Fibroblast of the conjunctiva (primary cell): ENCODE data around the gene CTBP1.

Experiments
- DNase-seq: peaks from one replicate; pipeline ENCODE4 v3.0.0-alpha.2; 2010; ENCODE audit warnings: low read depth

CTBP1 gene

GRCh38 chr4:1195109-1195671 lies 53.7 kb downstream of the CTBP1 start:
- no peak for DNase-seq

- DNase-seq: no peak
Measured at GRCh38 chr4:1194010-1194900, 54.7 kb downstream of the CTBP1 start.

GRCh38 chr4:1193206-1194009 lies 55.5 kb downstream of the CTBP1 start:
- DNase-seq: no peak

- DNase-seq: no peak
Measured at GRCh38 chr4:1192493-1193205, 56.3 kb downstream of the CTBP1 start.

- DNase-seq: peak; percentile 96
Measured at GRCh38 chr4:1192091-1192492, 56.8 kb downstream of the CTBP1 start.

- no peak for DNase-seq
Measured at GRCh38 chr4:1191621-1192020, 57.3 kb downstream of the CTBP1 start.

GRCh38 chr4:1187182-1187581 lies 61.7 kb downstream of the CTBP1 start:
- no peak for DNase-seq

- DNase-seq: no peak
Measured at GRCh38 chr4:1183985-1184773, 64.8 kb downstream of the CTBP1 start.

GRCh38 chr4:1182313-1182712 lies 66.6 kb downstream of the CTBP1 start:
- DNase-seq: no peak

GRCh38 chr4:1180663-1181062 lies 68.3 kb downstream of the CTBP1 start:
- no peak for DNase-seq

GRCh38 chr4:1179976-1180375 lies 69.0 kb downstream of the CTBP1 start:
- DNase-seq: no peak

GRCh38 chr4:1179089-1179441 lies 69.9 kb downstream of the CTBP1 start:
- no peak for DNase-seq

- no peak for DNase-seq
Measured at GRCh38 chr4:1178300-1179088, 70.4 kb downstream of the CTBP1 start.

GRCh38 chr4:1177274-1178141 lies 71.4 kb downstream of the CTBP1 start:
- no peak for DNase-seq

- DNase-seq: no peak
Measured at GRCh38 chr4:1176398-1177273, 72.3 kb downstream of the CTBP1 start.

- DNase-seq: no peak
Measured at GRCh38 chr4:1175635-1176229, 73.2 kb downstream of the CTBP1 start.

GRCh38 chr4:1174941-1175634 lies 73.8 kb downstream of the CTBP1 start:
- no peak for DNase-seq
